Upper lobe of right lung (tissue), 1 donor: Measurements from ENCODE around the gene PNMA6E. TPM values are rescaled to one million over a fixed set of nuclear protein-coding genes. Genes with fewer than 3 reads are reported as not detected.

Experiments
- ATAC-seq: fragments of 200-7000 bp; cut with Tn5 transposase; one replicate; pipeline ENCODE4 v1.9.1; 2020; ENCODE audit warnings: mild to moderate bottlenecking, moderate library complexity
- DNase-seq: peaks from one replicate; pipeline ENCODE4 v3.0.0-alpha.2; 2020
- H3K27ac ChIP-seq: fragments of 200-600 bp; one replicate; pipeline ENCODE4 v1.8.0; 2022
- H3K27me3 ChIP-seq: fragments of 200-600 bp; one replicate; pipeline ENCODE4 v1.8.0; 2022; ENCODE audit warnings: mild to moderate bottlenecking
- H3K36me3 ChIP-seq: fragments of 200-600 bp; one replicate; pipeline ENCODE4 v1.8.0; 2022
- H3K4me1 ChIP-seq: fragments of 200-600 bp; one replicate; pipeline ENCODE4 v1.8.0; 2022
- H3K4me3 ChIP-seq: fragments of 200-600 bp; one replicate; pipeline ENCODE4 v1.8.0; 2022; ENCODE audit warnings: mild to moderate bottlenecking
- H3K9me3 ChIP-seq: fragments of 200-600 bp; one replicate; pipeline ENCODE4 v1.8.0; 2022
- CTCF ChIP-seq: fragments of 200-600 bp; IDR thresholded peaks from one replicate; pipeline ENCODE4 v1.8.0; 2022; ENCODE audit warnings: antibody characterized with exemption
- intact Hi-C: fragments of 100-400 bp; cut with DNase I; formaldehyde crosslinking; loops from one replicate; pipeline ENCODE4 v1.11.0; 2022
- total RNA-seq: library from RNA; stranded (reverse); fragmentation: NEBNext Ultra II Directional; extraction: Animal tissue kit (Norgen Biotek cat#: 25700); gene quantifications from one replicate; pipeline ENCODE4 v1.2.1, GENCODE V29; 2021
- donor health status: DM: no; HTN: yes; CAD: no; lungs with severe emphysema.

The PNMA6E gene
- total RNA-seq, 1 donor from 2014 or later, result 0.14 TPM

GRCh38 chrX:153444333-153445011 lies 43.3 kb upstream of the PNMA6E start:
- Histone ChIP-seq H3K36me3 (no peaks in the 10 kb centered on the region), H3K27ac (no peak overlapping the region), H3K4me1 (no peaks in the 10 kb centered on the region), H3K9me3 (no peaks in the 10 kb centered on the region), H3K27me3 (no peaks in the 10 kb centered on the region), H3K4me3 (no peak overlapping the region)
- intact Hi-C loops, result no loop called here
- no peak for DNase-seq
- no peak for ATAC-seq
- no peak for TF ChIP-seq CTCF

- Histone ChIP-seq H3K27ac (no peak overlapping the region), H3K4me1 (no peaks in the 10 kb centered on the region), H3K9me3 (no peaks in the 10 kb centered on the region), H3K36me3 (no peaks in the 10 kb centered on the region), H3K4me3 (no peak overlapping the region), H3K27me3 (no peaks in the 10 kb centered on the region)
- TF ChIP-seq CTCF, result no peak
- intact Hi-C loops, result no loop called here
- no peak for ATAC-seq
- no peak for DNase-seq
Measured at GRCh38 chrX:153443476-153444332, 42.6 kb upstream of the PNMA6E start.

GRCh38 chrX:153442463-153442862 lies 41.3 kb upstream of the PNMA6E start:
- intact Hi-C loops, result no loop called here
- Histone ChIP-seq H3K4me3 (no peak overlapping the region), H3K27ac (no peak overlapping the region), H3K9me3 (no peaks in the 10 kb centered on the region), H3K4me1 (no peaks in the 10 kb centered on the region), H3K27me3 (no peaks in the 10 kb centered on the region), H3K36me3 (no peaks in the 10 kb centered on the region)
- ATAC-seq (no peak), DNase-seq (no peak)
- TF ChIP-seq CTCF, result no peak

DNA sequence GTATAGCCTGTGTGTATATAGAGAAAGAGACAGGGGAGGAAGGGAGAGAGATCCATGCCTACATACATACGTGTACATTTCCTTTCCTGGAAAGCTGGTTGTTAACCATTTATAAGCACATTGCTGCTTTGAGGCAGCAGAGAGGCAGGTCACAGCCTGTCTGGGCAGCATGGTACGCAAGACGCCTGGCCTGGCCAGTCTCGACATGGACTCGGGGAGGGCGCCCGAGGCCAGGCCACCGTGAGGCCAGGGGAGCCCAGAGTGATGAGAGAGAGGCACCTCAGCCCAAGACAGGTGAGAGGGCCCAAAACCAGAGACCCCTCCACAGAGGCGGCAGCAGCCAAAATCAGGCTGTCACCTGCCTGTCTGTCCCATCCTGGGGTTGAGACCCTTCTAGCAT lies 40.8 kb upstream of the PNMA6E start:
- ATAC-seq (no peak), DNase-seq (no peak)
- Histone ChIP-seq H3K36me3 (no peaks in the 10 kb centered on the region), H3K27me3 (no peaks in the 10 kb centered on the region), H3K4me1 (no peaks in the 10 kb centered on the region), H3K27ac (no peak overlapping the region), H3K9me3 (no peaks in the 10 kb centered on the region), H3K4me3 (no peak overlapping the region)
- TF ChIP-seq CTCF, result no peak
- intact Hi-C loops, result no loop called here

DNA sequence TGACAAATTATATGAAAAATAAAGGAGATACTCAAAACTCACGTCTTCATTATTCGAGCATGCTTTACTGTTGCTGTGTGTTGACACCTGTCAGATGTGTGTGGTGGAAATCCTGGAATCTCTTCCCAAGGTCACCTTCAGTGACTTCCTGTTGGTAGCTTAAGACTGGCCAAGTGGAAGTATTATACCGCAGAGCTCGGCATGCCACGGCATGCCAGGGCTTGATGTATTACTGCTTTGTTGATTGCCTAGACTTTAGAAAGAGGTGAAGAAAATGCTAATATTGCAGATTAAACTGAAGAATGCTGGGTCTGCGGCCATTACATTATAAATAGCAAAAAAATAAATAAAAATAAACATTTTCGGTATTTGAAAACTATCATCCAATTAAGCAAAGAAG lies 40.1 kb upstream of the PNMA6E start:
- Histone ChIP-seq H3K4me3 (no peak overlapping the region), H3K4me1 (no peaks in the 10 kb centered on the region), H3K36me3 (no peaks in the 10 kb centered on the region), H3K27ac (no peak overlapping the region), H3K9me3 (no peaks in the 10 kb centered on the region), H3K27me3 (no peaks in the 10 kb centered on the region)
- TF ChIP-seq CTCF, result no peak
- intact Hi-C loops, result no loop called here
- ATAC-seq (no peak), DNase-seq (no peak)
